Measurements from ENCODE around the gene KRT80.
"Not testable (repeated sequence)": the region's sequence is repeated elsewhere in the genome, so short reads cannot be mapped to it uniquely, and the experiment has no call there.

Gene KRT80

GRCh38 chr12:52191841-52192791 is at the start of gene KRT80:
Gene KRT80 (minus strand): TSS chr12:52192014. CDS start chr12:52191902, 112 bp downstream.
- H3K4me3 ChIP-seq (ENCODE audit: low read depth, low read length), result no peak within 1 kb of the TSS
- no peak for DNase-seq (ENCODE audit: low read depth)
- no peak for TF ChIP-seq CTCF (IDR thresholded peaks at IDR 0.05; ENCODE audit: low read depth, low read length, missing control alignments)

GRCh38 chr12:52241205-52241842 is 49.5 kb upstream of the KRT80 start:
- TF ChIP-seq CTCF (IDR thresholded peaks at IDR 0.05; ENCODE audit: low read depth, low read length, missing control alignments), result peak; percentile 5
- H3K4me3 ChIP-seq (ENCODE audit: low read depth, low read length), result no peak overlapping the region
- DNase-seq (ENCODE audit: low read depth), result no peak

- H3K4me3 ChIP-seq (ENCODE audit: low read depth, low read length); DNase-seq (ENCODE audit: low read depth): not testable (repeated sequence)
Observed at GRCh38 chr12:52240247-52240646, 48.4 kb upstream of the KRT80 start.

- H3K4me3 ChIP-seq (ENCODE audit: low read depth, low read length), result no peak overlapping the region
- DNase-seq (ENCODE audit: low read depth), result no peak
- no peak for TF ChIP-seq CTCF (IDR thresholded peaks at IDR 0.05; ENCODE audit: low read depth, low read length, missing control alignments)
Observed at GRCh38 chr12:52239767-52240166, 48.0 kb upstream of the KRT80 start.

GRCh38 chr12:52238916-52239646 is 47.3 kb upstream of the KRT80 start:
- no peak overlapping the region for H3K4me3 ChIP-seq (ENCODE audit: low read depth, low read length)
- no peak for TF ChIP-seq CTCF (IDR thresholded peaks at IDR 0.05; ENCODE audit: low read depth, low read length, missing control alignments)
- no peak for DNase-seq (ENCODE audit: low read depth)

- DNase-seq (ENCODE audit: low read depth), result no peak
- TF ChIP-seq CTCF (IDR thresholded peaks at IDR 0.05; ENCODE audit: low read depth, low read length, missing control alignments), result no peak
Observed at GRCh38 chr12:52238207-52238840, 46.5 kb upstream of the KRT80 start.

More at GRCh38 chr12:52238207-52238840, 46.5 kb upstream of the KRT80 start:
- no peak overlapping the region for H3K4me3 ChIP-seq (ENCODE audit: low read depth, low read length)
